Measurements from ENCODE around the gene SMCHD1.

GRCh38 chr18:2641638-2642037 lies 13.9 kb upstream of the SMCHD1 start:
- TF ChIP-seq, protein P1, sequence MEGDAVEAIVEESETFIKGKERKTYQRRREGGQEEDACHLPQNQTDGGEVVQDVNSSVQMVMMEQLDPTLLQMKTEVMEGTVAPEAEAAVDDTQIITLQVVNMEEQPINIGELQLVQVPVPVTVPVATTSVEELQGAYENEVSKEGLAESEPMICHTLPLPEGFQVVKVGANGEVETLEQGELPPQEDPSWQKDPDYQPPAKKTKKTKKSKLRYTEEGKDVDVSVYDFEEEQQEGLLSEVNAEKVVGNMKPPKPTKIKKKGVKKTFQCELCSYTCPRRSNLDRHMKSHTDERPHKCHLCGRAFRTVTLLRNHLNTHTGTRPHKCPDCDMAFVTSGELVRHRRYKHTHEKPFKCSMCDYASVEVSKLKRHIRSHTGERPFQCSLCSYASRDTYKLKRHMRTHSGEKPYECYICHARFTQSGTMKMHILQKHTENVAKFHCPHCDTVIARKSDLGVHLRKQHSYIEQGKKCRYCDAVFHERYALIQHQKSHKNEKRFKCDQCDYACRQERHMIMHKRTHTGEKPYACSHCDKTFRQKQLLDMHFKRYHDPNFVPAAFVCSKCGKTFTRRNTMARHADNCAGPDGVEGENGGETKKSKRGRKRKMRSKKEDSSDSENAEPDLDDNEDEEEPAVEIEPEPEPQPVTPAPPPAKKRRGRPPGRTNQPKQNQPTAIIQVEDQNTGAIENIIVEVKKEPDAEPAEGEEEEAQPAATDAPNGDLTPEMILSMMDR (IDR thresholded peaks at IDR 0.05) = no peak
- TF ChIP-seq EZH2 (IDR thresholded peaks at IDR 0.05; ENCODE audit: borderline replicate concordance, insufficient read depth, low read depth, low read length, poor library complexity, severe bottlenecking) = no peak
